HL-60 (cell line): Measurements from ENCODE around the gene MIA3.

Experiments
- GABPA ChIP-seq: IDR thresholded peaks from 2 replicates; pipeline ENCODE4 v1.6.1; 2012; ENCODE audit warnings: low read depth
- POLR2AphosphoS5 ChIP-seq: IDR thresholded peaks from 2 replicates; pipeline ENCODE4 v1.6.1; 2012; ENCODE audit warnings: low read depth
- SPI1 ChIP-seq: IDR thresholded peaks from 2 replicates; pipeline ENCODE4 v1.6.1; 2012; ENCODE audit warnings: low read depth, mild to moderate bottlenecking, borderline replicate concordance
- TF ChIP-seq, protein P1 (sequence below): IDR thresholded peaks from one replicate; pipeline ENCODE4 v1.5.1; 2011; ENCODE audit warnings: low read length, control low read depth, inconsistent platforms; ENCODE audit not compliant: insufficient read depth
- TF ChIP-seq, protein P2 (sequence below): IDR thresholded peaks from 2 replicates; pipeline ENCODE4 v1.6.1; 2012; ENCODE audit warnings: low read depth; ENCODE audit not compliant: insufficient replicate concordance

DNA sequence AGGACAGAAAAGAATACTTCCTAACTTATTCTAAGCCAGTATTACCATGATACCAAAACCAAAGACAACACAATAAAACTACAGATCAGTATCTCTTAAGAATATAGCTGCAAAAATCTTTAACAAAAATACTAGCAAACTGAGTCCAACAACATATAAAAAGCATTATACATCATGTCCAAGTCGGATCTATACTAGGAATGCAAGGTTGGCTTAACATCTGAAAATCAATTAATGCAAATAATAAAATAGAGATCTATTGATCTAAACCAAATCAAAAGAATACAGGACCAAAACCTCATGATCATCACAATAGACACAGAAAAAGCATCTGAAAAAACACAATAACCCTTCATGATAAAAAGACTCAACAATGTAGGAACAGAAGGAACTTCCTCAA, 47.1 kb upstream of the MIA3 start:
- TF ChIP-seq, protein P1, sequence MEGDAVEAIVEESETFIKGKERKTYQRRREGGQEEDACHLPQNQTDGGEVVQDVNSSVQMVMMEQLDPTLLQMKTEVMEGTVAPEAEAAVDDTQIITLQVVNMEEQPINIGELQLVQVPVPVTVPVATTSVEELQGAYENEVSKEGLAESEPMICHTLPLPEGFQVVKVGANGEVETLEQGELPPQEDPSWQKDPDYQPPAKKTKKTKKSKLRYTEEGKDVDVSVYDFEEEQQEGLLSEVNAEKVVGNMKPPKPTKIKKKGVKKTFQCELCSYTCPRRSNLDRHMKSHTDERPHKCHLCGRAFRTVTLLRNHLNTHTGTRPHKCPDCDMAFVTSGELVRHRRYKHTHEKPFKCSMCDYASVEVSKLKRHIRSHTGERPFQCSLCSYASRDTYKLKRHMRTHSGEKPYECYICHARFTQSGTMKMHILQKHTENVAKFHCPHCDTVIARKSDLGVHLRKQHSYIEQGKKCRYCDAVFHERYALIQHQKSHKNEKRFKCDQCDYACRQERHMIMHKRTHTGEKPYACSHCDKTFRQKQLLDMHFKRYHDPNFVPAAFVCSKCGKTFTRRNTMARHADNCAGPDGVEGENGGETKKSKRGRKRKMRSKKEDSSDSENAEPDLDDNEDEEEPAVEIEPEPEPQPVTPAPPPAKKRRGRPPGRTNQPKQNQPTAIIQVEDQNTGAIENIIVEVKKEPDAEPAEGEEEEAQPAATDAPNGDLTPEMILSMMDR: no peak
- TF ChIP-seq, protein P2, sequence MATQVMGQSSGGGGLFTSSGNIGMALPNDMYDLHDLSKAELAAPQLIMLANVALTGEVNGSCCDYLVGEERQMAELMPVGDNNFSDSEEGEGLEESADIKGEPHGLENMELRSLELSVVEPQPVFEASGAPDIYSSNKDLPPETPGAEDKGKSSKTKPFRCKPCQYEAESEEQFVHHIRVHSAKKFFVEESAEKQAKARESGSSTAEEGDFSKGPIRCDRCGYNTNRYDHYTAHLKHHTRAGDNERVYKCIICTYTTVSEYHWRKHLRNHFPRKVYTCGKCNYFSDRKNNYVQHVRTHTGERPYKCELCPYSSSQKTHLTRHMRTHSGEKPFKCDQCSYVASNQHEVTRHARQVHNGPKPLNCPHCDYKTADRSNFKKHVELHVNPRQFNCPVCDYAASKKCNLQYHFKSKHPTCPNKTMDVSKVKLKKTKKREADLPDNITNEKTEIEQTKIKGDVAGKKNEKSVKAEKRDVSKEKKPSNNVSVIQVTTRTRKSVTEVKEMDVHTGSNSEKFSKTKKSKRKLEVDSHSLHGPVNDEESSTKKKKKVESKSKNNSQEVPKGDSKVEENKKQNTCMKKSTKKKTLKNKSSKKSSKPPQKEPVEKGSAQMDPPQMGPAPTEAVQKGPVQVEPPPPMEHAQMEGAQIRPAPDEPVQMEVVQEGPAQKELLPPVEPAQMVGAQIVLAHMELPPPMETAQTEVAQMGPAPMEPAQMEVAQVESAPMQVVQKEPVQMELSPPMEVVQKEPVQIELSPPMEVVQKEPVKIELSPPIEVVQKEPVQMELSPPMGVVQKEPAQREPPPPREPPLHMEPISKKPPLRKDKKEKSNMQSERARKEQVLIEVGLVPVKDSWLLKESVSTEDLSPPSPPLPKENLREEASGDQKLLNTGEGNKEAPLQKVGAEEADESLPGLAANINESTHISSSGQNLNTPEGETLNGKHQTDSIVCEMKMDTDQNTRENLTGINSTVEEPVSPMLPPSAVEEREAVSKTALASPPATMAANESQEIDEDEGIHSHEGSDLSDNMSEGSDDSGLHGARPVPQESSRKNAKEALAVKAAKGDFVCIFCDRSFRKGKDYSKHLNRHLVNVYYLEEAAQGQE: no peak
- no peak for TF ChIP-seq POLR2AphosphoS5
- TF ChIP-seq SPI1: no peak
- no peak for TF ChIP-seq GABPA
